ENCODE data around the gene FHIP2A.
"Not testable (repeated sequence)": the region's sequence is repeated elsewhere in the genome, so short reads cannot be mapped to it uniquely, and the experiment has no call there.

Gene FHIP2A

DNA sequence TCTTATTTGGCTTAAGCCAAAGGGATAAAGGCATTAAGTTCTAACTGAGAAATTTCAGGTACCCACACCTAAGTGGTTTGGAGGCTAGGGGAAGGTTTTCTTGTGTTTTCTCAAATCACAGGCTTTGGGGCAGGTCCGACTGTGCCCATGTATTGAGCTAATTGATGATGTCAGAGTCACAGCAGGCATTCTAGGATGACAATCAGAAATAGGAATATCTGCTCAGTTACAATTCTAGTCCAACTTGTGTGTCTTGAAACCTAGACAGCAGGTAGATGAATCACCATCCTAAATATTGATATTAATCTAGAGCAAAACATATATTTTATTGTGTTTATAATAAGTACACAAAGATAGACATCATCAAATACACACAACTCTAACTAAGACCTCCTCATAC lies 2.3 kb upstream of the FHIP2A start:
- DNase-seq: no peak

DNA sequence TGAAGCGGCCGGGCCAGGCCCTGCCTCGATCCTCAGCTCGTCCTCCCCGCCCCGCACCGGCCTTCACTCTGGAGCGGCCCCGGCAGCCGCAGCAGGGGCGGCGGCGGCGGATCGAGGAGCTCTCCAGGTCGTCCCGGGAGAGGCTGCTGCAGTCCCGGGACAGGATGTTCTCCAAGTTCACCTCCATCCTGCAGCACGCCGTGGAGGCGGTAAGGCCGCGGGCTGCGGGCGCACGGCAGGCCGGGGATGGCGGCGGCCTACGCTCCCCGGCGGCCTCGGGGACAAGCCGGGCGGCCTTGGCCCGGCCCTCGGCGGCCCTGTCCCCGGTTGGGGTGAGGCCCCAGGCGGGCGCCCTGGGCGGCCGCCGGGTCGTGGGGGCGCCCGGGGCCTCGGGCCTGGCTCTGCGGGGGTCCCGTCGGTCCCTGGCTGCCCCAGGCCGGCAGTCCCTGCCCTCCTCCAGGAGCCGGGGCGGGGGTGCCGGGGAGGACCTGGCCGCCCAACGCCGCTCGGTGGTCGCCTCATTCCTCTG lies 399 bp downstream of the FHIP2A start:
- DNase-seq: peak in 1 of 2 donors; percentile 38

- peak; percentile 15 to 26 for DNase-seq
Observed at GRCh38 chr10:114822444-114823076, 980 bp downstream of the FHIP2A start.

- DNase-seq: peak in 1 of 2 donors; percentile 16
Observed at GRCh38 chr10:114823077-114823463, 1.5 kb downstream of the FHIP2A start.

- DNase-seq: no peak
Observed at GRCh38 chr10:114824391-114824790, 2.8 kb downstream of the FHIP2A start.

GRCh38 chr10:114825513-114826253 lies 4.1 kb downstream of the FHIP2A start:
- no peak for DNase-seq

- DNase-seq: no peak
Observed at GRCh38 chr10:114829160-114829909, 7.8 kb downstream of the FHIP2A start.

DNA sequence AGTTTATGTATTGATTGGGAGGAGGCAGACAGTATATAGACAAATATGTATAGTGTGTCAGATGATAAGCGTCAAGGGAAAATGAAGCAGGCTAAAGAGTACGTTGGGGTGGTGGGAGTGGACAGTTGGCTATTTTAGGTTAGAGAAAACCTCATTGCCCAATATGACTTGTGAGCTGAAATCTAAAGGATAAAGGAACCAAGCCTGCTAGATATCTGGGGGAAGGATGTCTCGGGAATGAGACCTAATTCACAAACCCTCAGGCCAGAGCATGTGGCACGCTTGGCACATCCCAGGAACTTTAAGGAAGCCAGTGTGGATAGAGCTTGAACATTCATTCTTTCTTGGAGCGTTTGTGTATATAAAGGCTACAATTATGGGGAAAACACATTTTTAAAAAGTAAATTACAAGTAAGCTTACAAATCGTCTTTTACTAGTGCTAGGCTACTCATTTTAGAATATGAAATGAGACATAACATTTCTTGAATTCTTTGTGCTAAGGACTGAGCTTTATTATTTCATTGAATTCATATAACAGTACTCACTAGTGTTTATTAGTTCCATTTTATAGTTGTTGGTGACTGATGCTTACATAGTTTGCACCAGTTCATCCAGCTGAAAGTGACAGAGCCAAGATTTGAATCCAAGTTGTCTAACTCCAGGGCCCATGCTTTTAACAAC lies 9.7 kb downstream of the FHIP2A start:
- DNase-seq: no peak

DNA sequence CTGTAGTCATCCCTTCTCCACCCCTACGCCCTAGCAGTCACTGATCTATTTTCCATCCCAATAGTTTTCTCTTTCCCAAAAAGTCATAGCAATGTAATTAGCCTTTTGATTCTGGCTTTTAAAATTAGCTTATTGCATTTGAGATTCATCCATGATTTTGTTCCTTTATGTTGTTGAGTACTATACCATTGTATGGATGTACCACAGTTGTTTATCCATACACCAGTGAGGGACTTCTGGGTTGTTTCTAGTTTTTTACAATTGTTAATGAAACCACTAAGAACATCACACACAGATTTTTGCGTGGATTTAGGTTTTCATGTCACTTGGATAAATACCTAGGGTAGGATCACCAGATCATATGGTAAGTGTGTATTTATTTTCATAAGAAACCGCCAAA lies 16.1 kb downstream of the FHIP2A start:
- DNase-seq: no peak

- DNase-seq: no peak
Observed at GRCh38 chr10:114839901-114840300, 18.3 kb downstream of the FHIP2A start.

DNA sequence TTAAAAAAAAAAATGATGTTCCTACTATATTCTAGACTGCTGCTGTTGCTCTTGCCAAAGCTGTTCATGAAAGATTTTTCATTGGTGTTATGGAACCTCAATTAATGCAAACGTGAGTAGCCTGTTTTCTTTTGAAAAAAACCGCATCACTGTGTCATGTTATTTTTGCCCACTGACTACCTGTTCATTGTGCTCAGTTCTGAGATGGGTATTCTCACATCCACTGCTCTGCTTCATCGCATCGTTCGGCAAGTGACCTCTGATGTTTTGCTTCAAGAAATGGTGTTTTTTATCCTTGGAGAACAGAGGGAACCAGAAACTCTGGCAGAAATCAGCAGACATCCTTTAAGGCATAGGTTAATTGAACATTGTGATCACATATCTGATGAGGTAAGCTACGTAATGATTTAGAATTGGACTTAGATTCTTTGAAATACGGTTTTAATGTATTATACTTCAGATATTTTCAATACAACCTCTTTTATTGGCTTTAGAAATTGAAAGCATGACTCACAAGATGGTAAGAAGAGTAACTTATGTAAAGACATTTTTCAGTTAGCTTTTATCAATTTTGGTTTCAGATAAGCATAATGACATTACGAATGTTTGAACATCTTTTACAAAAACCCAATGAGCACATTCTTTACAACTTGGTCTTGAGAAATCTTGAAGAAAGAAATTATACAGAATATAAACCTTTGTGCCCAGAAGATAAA lies 24.6 kb downstream of the FHIP2A start:
- DNase-seq: no peak

GRCh38 chr10:114847517-114847916 lies 25.9 kb downstream of the FHIP2A start:
- DNase-seq: not testable (repeated sequence)

DNA sequence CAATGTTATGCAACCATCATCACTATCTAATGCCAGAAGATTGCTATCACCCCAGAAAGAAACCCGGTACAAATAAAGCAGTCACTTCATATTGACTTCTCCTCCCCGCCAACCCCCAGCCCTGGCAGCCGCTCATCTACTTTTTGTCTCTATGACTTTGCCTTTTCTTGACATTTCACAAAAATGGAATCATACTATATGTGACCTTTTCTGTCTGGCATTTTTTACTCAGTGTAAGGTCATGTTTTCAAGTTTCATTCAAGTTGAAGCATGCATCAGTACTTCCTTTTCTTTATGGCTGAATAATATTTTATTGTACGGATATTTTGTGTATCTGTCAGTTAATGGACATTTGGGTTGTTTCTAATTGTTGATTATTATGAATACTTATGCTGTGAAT lies 28.1 kb downstream of the FHIP2A start:
- DNase-seq: no peak

DNA sequence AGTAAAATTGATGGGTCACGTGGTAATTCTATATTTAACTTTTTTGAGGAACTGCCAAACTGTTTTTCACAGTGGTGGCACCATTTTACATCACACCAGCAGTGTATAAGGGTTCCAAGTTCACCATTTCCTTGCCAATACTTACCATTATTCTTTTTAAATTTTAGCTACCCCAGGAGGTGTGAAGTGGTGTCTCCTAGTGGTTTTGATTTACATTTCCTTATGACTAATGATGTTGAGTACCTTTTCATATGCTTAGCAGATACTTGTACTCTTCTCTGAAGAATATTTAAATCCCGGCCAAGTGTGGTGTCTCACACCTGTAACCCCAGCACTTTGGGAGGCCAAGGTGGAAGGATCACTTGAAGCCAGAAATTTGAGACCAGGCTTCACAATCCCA lies 28.5 kb downstream of the FHIP2A start:
- DNase-seq: no peak

- no peak for DNase-seq
Observed at GRCh38 chr10:114851336-114851735, 29.8 kb downstream of the FHIP2A start.

- no peak for DNase-seq
Observed at GRCh38 chr10:114852197-114852596, 30.6 kb downstream of the FHIP2A start.

GRCh38 chr10:114854906-114855305 lies 33.3 kb downstream of the FHIP2A start:
- no peak for DNase-seq

- no peak for DNase-seq
Observed at GRCh38 chr10:114855776-114856543, 34.4 kb downstream of the FHIP2A start.

GRCh38 chr10:114856544-114857287 lies 35.1 kb downstream of the FHIP2A start:
- no peak for DNase-seq

DNA sequence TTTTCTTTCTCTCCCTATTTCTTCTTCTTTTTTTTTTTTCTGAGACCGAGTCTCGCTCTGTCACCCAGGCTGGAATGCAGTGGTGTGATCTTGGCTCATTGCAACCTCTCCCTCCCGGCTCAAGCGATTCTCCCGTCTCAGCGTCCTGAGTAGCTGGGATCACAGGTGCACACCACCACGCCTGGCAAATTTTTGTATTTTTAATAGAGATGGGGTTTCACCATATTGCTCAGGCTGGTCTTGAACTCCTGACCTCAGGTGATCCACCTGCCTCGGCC lies 35.6 kb downstream of the FHIP2A start:
- DNase-seq: not testable (repeated sequence)
